ENCODE measurements around the gene TAX1BP1.
"Not testable (repeated sequence)": the region's sequence is repeated elsewhere in the genome, so short reads cannot be mapped to it uniquely, and the experiment has no call there.

The TAX1BP1 gene

GRCh38 chr7:27850531-27850930, 110.6 kb downstream of the TAX1BP1 start:
- no peak for DNase-seq

GRCh38 chr7:27856703-27857485, 116.9 kb downstream of the TAX1BP1 start:
- not testable (repeated sequence) for DNase-seq

- no peak for DNase-seq
These were observed 120.8 kb downstream of the TAX1BP1 start for GRCh38 chr7:27860800-27861199.

- no peak for DNase-seq
These were observed 121.8 kb downstream of the TAX1BP1 start for GRCh38 chr7:27861747-27862146.

- no peak for DNase-seq
These were observed 123.9 kb downstream of the TAX1BP1 start for GRCh38 chr7:27863880-27864279.

DNA sequence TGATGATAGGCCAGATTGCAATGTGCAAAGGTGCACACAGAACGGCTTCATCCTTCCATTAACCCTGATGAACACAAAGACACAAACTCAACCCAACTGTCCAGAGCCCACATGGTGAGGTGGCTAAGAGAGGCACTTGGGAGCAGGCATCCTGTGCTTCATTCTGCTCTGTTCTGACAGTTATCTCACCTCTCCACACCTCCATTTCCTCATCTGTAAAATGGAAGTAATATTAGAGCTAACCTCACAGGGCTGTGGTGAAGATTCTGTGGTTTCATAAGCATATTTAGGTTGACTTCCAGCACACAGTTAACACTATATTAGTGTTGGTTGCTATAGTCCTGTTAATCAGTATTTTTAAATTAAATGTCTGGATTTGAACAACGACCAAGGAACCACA, 126.3 kb downstream of the TAX1BP1 start:
- no peak for DNase-seq

- DNase-seq: no peak
These were observed 127.1 kb downstream of the TAX1BP1 start for GRCh38 chr7:27866828-27867672.

DNA sequence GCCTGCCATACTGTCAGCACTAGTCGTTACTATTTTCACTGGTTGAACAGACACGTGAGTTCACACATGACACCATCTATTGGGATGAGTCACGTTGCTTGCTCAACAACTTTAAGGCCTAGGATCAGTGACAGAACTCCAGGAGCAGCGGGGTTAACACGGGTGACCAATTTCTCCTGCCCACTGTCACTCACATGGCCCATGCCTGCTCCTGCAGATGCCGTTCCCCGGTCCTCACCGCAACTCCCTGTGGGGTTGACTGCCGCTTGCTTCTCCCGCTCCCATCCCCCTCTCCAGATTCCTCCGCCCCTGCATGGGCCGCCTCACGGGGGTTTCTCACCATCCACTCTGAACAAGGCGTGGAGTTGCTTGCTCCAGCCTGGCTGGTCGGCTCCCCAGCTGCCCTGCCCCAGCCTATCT, 128.2 kb downstream of the TAX1BP1 start:
- DNase-seq: no peak

- no peak for DNase-seq
These were observed 129.1 kb downstream of the TAX1BP1 start for GRCh38 chr7:27869056-27869455.

GRCh38 chr7:27870595-27870994, 130.6 kb downstream of the TAX1BP1 start:
- DNase-seq: no peak

- no peak for DNase-seq
These were observed 131.1 kb downstream of the TAX1BP1 start for GRCh38 chr7:27871086-27871485.

DNA sequence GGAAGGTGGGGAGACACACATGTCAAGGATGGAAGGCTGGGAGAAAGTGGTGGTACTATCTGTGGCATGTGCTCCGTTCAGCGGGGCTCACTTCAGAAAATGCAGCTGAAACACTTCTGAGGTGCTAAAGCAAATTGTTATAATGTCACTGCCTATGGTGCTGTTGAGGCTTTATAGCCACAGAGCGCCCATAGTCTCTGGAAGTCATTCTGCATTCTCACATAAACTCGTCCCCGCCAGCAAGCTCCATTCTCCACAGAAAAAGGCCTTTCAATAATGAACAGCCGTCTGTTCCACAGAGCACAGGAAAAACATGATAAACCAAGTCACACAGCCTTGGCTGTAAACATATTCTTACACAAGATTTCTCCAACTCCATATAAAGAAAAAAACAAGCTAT, 131.9 kb downstream of the TAX1BP1 start:
- DNase-seq: no peak

- DNase-seq: no peak
These were observed 132.7 kb downstream of the TAX1BP1 start for GRCh38 chr7:27872356-27873275.

GRCh38 chr7:27873981-27874957, 134.3 kb downstream of the TAX1BP1 start:
- no peak for DNase-seq

DNA sequence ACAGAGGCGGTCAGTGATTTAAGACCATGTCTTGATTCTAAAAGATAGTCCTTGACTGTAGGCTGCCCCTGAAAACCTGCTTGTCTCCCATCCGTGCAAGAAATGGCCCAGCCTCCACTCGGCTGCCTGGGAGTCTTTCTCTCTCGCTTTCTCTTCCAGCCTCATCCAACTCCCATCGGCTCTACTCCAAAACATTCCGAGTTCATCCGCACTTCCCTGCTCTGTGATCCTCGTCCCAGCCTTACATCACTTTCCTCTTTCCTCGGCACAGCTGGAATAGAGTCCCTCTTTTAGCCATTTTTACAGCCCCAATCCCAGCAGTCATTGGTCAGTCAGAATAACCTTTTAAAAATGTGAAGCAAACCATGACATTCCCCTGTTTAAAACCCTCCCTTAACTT, 135.1 kb downstream of the TAX1BP1 start:
- DNase-seq: no peak

DNA sequence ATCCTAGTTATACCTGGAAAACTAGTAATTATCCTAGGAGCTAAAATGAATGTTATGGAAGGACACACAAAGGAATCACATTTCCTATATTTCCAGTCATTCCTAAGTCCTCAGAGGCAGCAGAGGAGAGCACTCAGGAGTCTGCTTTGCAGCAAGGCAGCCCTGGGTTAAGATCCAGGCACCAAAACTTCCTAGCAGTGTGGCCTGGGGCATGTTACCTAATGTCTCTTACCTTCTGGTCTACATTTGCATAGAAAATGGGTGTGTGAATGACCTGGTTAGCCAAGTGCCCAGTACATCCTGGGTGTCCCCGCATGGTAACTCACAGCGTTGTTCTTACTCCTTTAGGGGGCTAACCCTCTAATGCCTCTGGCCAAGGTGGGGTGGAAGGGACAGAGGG, 135.9 kb downstream of the TAX1BP1 start:
- no peak for DNase-seq

- no peak for DNase-seq
These were observed 136.8 kb downstream of the TAX1BP1 start for GRCh38 chr7:27876756-27877155.

All from activated naive CD4-positive, alpha-beta T cell (primary cell).